Islet precursor cell (in vitro differentiated cells): ENCODE results near the gene S100B.
A peak's percentile ranks its signal among the peaks of the same experiment; 100 is the strongest.

Experiments
- DNase-seq: peaks from one replicate; pipeline ENCODE4 v3.0.0-alpha.2; 2018

Gene S100B

DNA sequence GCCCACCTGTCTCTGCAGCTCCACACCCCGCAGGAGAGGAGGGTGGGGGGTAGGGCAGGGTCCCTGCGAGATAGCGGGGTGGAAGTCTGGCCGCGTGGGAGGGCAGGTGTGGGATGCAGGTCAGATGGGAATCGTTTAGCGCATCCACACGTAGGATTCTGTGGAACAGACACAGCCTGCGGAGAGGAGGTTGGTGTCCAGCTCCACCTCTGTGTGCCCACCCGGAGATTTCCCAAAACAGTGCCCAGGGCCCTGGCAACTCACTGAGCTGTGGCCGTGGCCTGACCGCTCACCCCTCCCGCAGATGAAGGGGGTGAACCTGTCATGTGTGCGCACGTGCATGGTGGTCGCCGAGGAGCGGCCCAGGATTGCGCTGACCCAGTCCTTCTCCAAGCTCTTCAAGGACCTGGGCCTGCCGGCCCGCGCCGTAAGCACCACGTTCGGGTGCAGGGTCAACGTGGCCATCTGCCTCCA lies 46.9 kb downstream of the S100B start:
- peak; percentile 42 for DNase-seq

DNA sequence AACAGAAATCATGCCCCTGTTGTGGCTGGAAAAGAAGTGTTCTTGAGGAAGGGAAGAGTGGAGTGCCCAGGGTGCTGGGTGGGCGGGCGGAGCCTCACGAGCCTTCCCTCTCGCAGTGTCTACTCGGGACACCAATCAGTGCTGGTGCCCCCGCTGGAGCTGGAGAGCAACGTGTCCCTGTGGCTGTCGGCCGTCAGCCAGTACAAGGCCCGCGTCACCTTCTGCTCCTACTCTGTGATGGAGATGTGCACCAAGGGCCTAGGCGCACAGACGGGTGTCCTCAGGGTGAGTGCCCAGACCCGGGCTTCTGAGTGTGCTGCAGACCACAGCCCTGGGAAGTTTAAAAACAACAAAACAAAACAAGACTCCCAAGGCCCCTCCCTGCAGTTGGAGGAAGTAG lies 47.4 kb downstream of the S100B start:
- peak; percentile 48 for DNase-seq

DNA sequence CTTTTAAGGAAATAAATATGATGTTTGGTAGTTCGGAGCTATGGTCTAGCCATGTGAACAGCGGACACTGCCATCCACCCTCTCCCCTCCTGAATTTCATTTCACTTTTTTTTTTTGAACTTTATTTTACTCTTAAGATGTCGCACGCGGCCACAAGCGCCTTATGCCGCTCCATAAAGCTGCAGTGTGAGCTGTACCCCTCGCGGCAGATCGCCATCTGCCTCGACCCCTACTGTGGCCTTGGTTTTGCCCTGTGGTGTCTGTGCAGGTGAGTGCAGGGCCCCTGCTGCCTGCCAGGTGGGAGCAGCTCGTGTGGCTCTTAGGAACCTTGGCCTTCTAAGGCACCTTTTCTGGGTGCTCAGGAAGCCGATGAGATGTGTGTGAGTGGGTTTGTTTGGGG lies 48.1 kb downstream of the S100B start:
- DNase-seq = no peak

DNA sequence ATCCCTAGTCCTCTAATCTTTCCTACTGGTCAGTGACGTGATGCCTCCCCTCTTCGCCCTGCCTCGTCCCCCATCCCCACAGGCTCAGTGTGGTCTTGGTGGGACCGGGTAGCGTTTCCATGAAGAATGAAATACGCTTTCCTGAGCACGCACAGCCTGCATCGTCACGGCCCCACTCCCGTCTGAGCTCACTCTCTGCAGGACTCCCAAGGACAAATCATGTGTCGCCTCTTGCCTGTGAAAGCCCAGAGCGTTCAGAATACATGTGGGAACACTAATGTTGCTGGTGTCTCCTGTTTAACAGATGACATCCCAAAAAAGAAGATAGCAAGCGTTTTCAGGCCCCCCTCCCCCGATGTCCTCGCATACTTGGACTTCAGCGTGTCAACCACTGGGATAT lies 49.2 kb downstream of the S100B start:
- DNase-seq = peak; percentile 46

DNA sequence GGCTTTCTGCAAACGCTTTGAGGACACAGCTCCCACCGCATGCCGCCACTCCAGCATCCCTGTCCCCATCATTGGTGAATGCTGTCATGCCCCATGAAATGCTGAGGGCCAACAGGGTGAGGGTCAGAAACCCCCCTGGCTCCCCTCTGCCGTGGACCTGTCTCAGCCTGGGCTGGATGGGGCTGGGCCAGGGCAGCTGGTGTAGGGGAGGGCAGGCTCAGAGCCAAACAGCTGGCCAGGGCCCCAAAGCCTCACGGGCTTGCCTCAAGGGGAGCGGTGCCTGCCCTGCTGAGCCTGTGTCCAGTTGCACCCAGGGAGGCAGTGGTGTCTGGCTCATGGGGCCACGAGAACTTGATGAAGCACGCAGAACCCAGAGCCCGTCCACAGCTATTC lies 49.7 kb downstream of the S100B start:
- DNase-seq = no peak

DNA sequence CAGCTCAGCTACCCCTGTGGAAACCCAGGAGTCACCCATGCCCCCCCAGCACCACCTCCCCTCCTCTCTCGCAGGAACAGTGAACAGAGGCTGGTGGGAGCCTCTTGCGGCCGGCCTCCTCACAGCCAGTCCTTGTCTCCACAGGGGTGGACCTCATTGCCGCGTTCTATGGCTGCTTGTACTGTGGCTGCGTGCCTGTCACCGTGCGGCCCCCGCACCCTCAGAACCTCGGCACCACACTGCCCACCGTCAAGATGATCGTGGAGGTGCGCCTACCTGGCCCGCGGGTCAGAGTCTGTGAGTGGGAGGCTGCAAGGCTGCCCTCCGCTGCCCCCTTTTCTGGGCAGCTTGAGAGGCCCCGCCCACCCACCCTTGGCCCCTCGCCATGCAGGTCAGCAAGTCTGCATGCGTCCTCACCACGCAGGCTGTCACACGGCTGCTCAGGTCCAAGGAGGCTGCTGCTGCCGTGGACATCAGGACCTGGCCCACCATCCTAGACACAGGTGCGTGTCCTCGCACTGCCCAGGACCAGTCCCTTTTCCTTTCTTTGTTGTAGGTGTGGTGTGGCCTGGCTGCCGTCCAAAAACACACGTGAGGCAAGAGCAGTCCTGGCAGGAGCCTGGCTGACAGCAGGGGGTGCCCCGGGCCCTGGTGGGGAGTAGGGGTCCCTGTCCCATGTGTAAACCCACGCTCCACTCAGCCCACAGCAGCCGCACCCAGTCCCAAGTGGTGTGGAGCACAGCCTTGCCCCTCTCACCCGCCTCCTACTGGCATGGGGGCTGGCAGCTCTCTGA lies 50.3 kb downstream of the S100B start:
- peak; percentile 51 for DNase-seq

DNA sequence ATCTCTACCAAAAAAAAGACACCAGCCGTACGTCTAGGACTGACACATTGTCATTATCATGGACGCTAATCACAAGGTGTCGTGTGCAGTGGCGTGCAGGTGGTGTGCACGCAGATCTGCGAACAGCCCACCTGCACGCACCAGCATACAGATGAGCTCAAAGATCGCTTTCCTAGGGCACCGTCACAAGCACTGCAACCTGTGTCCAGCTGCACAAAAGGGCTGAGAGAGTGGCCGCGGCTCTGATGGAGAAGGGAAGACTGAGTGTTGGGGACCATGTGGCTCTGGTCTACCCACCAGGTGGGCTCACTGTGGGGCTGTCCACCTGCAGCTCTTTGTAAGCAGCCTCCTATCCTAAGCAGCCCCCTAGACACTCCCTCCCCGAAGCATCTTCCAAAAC lies 50.9 kb downstream of the S100B start:
- peak; percentile 31 for DNase-seq

DNA sequence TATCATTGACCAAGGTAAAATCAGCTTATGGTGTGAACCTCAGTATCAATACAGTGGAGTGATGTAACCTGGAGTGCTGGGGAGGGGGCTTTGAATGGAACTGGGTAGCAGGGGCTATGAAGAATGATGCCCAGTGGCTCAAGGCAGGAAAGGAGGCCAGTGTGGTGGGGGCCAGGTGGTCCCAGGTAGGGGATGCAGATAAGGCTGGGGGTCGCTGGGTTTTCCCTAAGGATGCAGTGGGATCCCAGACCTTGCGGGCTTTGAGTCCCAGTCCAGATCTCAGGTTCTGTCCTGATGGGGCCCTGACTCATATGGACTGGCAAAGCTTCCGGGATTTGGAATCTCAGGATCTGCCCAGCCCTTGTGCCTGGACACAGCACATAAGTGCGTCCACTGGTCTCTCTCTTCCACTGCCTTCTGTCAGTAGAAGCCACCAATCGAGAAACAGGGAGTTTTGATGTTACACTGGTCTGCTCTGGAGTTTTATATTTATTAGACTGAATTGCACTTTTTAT lies 52.0 kb downstream of the S100B start:
- no peak for DNase-seq

DNA sequence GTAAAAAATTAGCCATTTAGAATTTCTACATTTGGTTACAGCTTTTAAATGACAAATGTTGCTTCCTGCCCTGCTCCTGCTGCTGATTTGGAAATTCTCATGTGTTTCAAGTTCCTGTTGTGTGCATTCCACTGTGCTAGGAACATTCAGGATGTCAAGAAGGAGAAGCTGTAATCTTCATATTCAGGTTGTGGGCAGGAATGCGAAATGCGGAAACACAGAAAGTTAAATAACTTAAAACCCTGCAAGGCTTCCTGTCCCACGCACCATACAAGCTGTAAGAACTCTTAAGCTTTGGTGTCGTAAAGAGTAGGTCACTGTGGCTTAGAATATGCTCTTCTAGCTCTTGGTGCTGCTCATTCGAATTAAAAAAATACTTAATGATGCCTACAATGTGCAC lies 52.6 kb downstream of the S100B start:
- DNase-seq = no peak

DNA sequence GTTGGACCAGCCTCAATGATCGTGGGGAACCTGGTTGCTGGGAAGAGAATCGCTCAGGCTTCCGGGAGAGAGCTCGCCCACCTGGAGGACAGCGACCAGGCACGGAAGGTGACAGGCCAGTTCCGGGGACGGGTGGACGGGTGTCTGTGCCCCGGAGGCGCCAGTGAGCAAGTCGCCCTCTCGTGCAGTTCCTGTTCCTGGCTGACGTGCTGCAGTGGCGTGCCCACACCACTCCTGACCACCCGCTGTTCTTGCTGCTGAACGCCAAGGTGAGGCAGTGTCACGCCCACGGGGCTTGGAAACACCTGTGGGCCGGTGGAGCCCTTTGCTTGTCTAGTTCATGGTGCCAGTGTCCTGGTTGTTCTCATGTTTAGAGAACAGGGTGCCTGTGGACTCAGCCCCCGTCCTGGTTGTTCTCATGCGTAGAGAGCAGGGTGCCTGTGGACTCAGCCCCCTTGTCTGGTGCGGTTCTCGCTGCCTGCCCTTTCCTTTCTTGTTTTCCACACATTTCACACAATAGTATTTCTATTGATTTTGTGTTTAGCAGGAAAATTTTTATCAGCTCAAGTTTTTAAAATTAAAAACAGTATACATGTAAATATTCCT lies 53.1 kb downstream of the S100B start:
- DNase-seq = no peak

DNA sequence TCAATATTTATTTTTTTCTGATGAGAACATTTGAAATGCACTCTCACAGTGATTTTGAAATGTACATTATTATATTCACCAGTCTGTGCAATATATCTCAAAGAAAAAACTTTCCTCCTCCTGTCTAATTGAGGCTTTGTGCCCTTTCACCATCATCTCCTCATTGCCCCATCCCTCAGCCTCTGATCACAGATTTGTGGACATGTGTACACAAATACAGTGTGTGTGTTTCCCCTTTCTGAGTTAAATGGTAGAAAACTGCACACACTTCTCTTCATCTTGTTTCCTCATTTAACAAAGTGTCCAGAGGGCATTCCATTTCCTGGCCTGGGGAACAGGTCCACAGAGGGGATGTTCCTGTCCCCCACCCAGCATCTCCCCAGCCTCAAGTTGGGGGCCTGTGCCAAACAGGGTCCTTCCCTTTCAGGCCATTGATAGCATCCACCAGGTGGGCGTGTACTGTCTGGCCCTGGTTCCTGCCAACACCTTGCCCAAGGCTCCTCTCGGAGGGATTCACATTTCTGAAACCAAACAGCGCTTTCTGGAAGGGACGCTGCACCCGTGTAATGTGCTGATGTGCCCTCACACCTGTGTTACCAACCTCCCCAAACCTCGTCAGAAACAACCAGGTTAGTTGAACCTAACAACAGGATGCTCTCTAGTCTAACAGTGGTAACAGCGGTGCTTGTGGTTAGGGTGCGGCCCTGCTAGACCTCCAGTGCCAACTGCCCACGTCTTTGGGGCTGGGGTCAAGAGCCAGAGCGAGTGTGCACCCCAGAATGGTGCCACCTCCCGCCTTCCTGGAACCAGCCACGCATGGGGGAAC lies 54.6 kb downstream of the S100B start:
- DNase-seq = no peak

DNA sequence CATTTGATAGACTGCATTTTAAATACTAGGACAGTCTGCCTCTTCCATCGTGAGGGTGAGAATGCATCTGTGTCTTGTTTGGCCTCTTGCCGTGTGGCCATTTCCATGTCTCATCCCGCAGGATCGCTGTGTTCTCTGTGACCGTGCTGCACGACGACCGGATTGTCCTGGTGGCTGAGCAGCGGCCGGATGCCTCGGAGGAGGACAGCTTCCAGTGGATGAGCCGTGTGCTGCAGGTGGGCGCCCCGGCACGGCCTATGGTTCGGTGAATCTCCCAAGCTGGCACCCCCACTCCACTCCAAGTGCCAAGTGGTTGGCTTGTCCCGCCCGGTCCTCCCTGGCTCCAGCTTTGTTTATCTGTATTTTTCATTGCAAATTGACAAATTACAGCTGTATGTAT lies 55.2 kb downstream of the S100B start:
- DNase-seq = no peak
